Pancreas (tissue), 10 donors: ENCODE results near the gene PDZD4. TPM values are rescaled to one million over a fixed set of nuclear protein-coding genes. Genes with fewer than 3 reads are reported as not detected.
"Not testable (repeated sequence)": the region's sequence is repeated elsewhere in the genome, so short reads cannot be mapped to it uniquely, and the experiment has no call there.

Experiments used
- ATAC-seq, 4 donors: fragments of 200-7000 bp; cut with Tn5 transposase; one replicate each; pipeline versions ENCODE4 v1.8.0 to v1.9.1; 2020; ENCODE audit warnings: mild to moderate bottlenecking in 4 of 4, moderate library complexity in 4 of 4
- DNase-seq, 6 donors: peaks; one replicate each; pipeline ENCODE4 v3.0.0-alpha.2; 2020
- FAIRE-seq: peaks from 2 replicates; lab custom pipeline; 2012; peaks lifted over from hg19 to GRCh38; lab: Jason Lieb, UNC
- H3K27ac ChIP-seq, 4 donors: fragments of 200-600 bp; sonication (generic); 1 replicate in 3 of 4; 2 replicates in 1 of 4; pipeline versions ENCODE4 v1.5.0 to v1.8.0; 2020
- H3K27me3 ChIP-seq, 4 donors: fragments of 200-600 bp; one replicate each; pipeline ENCODE4 v1.8.0; 2021
- H3K36me3 ChIP-seq, 3 donors: fragments of 200-600 bp; sonication (generic) in 1 of 3; one replicate each; pipeline versions ENCODE4 v1.5.0 to v1.8.0; 2020 to 2021
- H3K4me1 ChIP-seq, 3 donors: fragments of 200-600 bp; one replicate each; pipeline ENCODE4 v1.8.0; 2021
- H3K4me3 ChIP-seq, 4 donors: fragments of 200-600 bp; sonication (generic) in 2 of 4; one replicate each; pipeline versions ENCODE4 v1.5.0 to v1.8.0; 2020 to 2021
- H3K9me3 ChIP-seq, 4 donors: fragments of 200-600 bp; one replicate each; pipeline ENCODE4 v1.8.0; 2021
- WGBS, 2 donors: extraction: QIAGEN DNeasy Blood & Tissue Kit; methylation state at CpG; one replicate each; pipeline ENCODE4 v1.1.7; 2013; 5-methylcytosine and 5-hydroxymethylcytosine counted together
- intact Hi-C, 3 donors: fragments of 100-400 bp; cut with DNase I; formaldehyde crosslinking; loops; one replicate each; pipeline versions ENCODE4 v1.11.1 to v1.14.2; 2022
- polyA plus RNA-seq, 2 donors: library from polyadenylated mRNA; stranded (reverse); fragments of 200-250 nt; gene quantifications; one replicate each; pipeline ENCODE4 v1.2.3, GENCODE V29; 2013
- total RNA-seq, 6 donors: library from RNA; stranded (reverse); fragmentation: NEBNext Ultra II Directional in 4 of 6; extraction: Animal tissue kit (Norgen Biotek cat#: 25700) in 4 of 6; gene quantifications; one replicate each; pipeline versions ENCODE4 v1.2.1 to v1.2.4, GENCODE V29; 2021 to 2023
- TF ChIP-seq, protein P1 (sequence below), 4 donors: fragments of 200-600 bp; sonication (generic) in 3 of 4; IDR thresholded peaks; one replicate each; pipeline versions ENCODE4 v1.5.0 to v1.8.0; 2021; ENCODE audit warnings: antibody characterized with exemption in 4 of 4
- donor health status: healthy with polysubstance abuse.
- donor health status: DM: no; HTN: no; CAD: no; lungs with moderate emphysema.
- donor health status: DM: no; HTN: no; CAD: no.
- donor health status: control.
- donor health status: control.
- donor health status: Bipolar disorder and iron deficiency.
- donor health status: DM: yes; HTN: yes; CAD: no.
- donor health status: DM: no; HTN: no; CAD: no.
- donor health status: DM: no; HTN: no; CAD: no.
- donor health status: DM: yes; HTN: yes; CAD: no.

Gene PDZD4
- total and polyA plus RNA-seq, 8 donors = 0.79 to 15.2 (median 1.6) TPM

- Histone ChIP-seq H3K9me3 (no peaks in the 10 kb centered on the region), H3K27ac (no peak overlapping the region), H3K27me3 (peaks cover 0 to 17% (median 1%) of the 10 kb centered on the region in 4 donors), H3K36me3 (no peaks in the 10 kb centered on the region), H3K4me1 (no peaks in the 10 kb centered on the region), H3K4me3 (no peak overlapping the region)
- ATAC-seq (no peak), FAIRE-seq (no peak), DNase-seq (no peak)
- TF ChIP-seq, protein P1, sequence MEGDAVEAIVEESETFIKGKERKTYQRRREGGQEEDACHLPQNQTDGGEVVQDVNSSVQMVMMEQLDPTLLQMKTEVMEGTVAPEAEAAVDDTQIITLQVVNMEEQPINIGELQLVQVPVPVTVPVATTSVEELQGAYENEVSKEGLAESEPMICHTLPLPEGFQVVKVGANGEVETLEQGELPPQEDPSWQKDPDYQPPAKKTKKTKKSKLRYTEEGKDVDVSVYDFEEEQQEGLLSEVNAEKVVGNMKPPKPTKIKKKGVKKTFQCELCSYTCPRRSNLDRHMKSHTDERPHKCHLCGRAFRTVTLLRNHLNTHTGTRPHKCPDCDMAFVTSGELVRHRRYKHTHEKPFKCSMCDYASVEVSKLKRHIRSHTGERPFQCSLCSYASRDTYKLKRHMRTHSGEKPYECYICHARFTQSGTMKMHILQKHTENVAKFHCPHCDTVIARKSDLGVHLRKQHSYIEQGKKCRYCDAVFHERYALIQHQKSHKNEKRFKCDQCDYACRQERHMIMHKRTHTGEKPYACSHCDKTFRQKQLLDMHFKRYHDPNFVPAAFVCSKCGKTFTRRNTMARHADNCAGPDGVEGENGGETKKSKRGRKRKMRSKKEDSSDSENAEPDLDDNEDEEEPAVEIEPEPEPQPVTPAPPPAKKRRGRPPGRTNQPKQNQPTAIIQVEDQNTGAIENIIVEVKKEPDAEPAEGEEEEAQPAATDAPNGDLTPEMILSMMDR (IDR thresholded peaks at IDR 0.05) = no peak
- intact Hi-C loops = no loop called here
- 67 to 73% methylated on average over 7 of the region's 7 CpGs for WGBS, 2 donors
Observed at GRCh38 chrX:153820601-153821000, 9.7 kb downstream of the PDZD4 start.

DNA sequence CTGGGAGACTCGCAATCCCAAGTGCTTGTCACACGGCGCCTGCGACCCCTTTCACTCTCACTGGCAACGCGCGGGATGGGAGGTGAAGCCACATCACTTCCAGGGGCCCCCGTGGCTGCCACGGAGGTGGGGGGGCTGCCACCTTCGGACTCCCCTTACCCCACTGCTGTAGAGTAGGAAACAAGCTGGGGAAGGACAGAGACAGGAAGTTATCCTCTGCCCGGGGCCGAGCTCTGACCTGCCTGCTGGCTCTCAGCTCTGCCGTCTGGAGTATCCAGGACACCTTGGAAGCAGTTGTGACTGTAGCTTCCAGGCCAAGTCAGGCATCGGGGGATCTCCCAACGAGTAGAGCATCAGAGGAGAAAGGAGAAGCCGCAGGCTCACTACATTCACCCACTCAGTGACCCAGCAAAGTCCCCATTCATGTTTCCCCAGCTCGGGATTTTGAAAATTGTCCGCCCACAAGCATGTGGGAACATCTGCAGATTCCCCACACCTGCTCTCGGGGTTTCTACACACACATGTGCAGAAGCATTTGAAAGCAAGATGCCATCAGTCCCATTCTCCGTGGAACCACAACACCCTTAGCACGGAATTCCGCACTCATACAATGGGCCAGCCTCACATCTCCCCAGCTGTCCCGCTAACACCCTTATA lies 10.8 kb downstream of the PDZD4 start:
- WGBS, 2 donors = 27 to 47% methylated on average over 20 to 23 of the region's 23 CpGs
- Histone ChIP-seq H3K9me3 (no peaks in the 10 kb centered on the region), H3K4me1 (no peaks in the 10 kb centered on the region), H3K36me3 (no peaks in the 10 kb centered on the region), H3K4me3 (peak overlapping the region in 2 of 4 donors; percentile 23 to 46), H3K27me3 (peaks cover 0 to 17% (median 0%) of the 10 kb centered on the region in 4 donors), H3K27ac (no peak overlapping the region)
- intact Hi-C loops = loop anchor here in 1 of 3 donors (10.0 kb wide), 1 partner anchor 55 kb away; no protein-coding TSS in a partner anchor
- ATAC-seq (peak in 2 of 4 donors; percentile 28 to 47), FAIRE-seq (no peak), DNase-seq (peak in 1 of 6 donors; percentile 41)
- TF ChIP-seq, protein P1 (IDR thresholded peaks at IDR 0.05) = no peak

GRCh38 chrX:153818571-153819383 lies 11.6 kb downstream of the PDZD4 start:
- Histone ChIP-seq H3K27me3 (peaks cover 0 to 17% (median 0%) of the 10 kb centered on the region in 4 donors), H3K4me1 (no peaks in the 10 kb centered on the region), H3K9me3 (no peaks in the 10 kb centered on the region), H3K4me3 (peak overlapping the region in 2 of 4 donors; percentile 23 to 46), H3K27ac (no peak overlapping the region), H3K36me3 (no peaks in the 10 kb centered on the region)
- ATAC-seq (peak; percentile 61 to 95 (median 88)), DNase-seq (peak in 2 of 6 donors; percentile 61 to 77), FAIRE-seq (no peak)
- intact Hi-C loops = loop anchor here in 1 of 3 donors (10.0 kb wide), 1 partner anchor 56 kb away; no protein-coding TSS in a partner anchor
- WGBS, 2 donors = 9 to 26% methylated on average over 45 to 67 of the region's 67 CpGs
- TF ChIP-seq, protein P1 (IDR thresholded peaks at IDR 0.05) = no peak

DNA sequence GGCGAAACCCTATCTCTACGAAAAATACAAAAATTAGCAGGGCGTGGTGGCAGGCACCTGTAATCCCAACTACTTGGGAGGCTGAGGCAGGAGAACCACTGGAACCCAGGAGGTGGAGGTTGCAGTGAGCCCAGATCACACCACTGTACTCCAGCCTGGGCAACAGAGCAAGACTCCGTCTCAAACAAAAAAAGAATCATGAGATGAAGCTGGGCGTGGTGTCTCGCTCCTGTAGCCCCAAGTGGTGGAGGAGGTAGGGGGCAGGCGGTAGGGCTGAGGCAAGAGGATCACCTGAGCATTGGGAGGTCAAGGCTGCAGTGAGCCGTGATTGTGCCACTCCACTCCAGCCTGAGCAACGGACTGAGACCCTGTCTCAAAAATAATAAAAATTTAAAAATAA lies 12.3 kb downstream of the PDZD4 start:
- 84 to 88% methylated on average over 9 of the region's 9 CpGs for WGBS, 2 donors
- H3K9me3 ChIP-seq, H3K27ac ChIP-seq, H3K4me1 ChIP-seq, ATAC-seq, DNase-seq, H3K36me3 ChIP-seq, H3K4me3 ChIP-seq, FAIRE-seq: not testable (repeated sequence)
- intact Hi-C loops = loop anchor here in 1 of 3 donors (10.0 kb wide), 1 partner anchor 57 kb away; no protein-coding TSS in a partner anchor
- peaks cover 0 to 17% (median 0%) of the 10 kb centered on the region in 4 donors for H3K27me3 ChIP-seq
